ENCODE results near the gene SETD1B. TPM values are rescaled to one million over a fixed set of nuclear protein-coding genes. Genes with fewer than 3 reads are reported as not detected.

Gene SETD1B
- total RNA-seq, 4 donors from 2014 or later, result 13.1 to 23.1 (median 19.5) TPM

- Histone ChIP-seq H3K4me3 (peak overlapping the region; percentile 89), H3K4me1 (peaks cover 63% of the 10 kb centered on the region)
- DNase-seq (ENCODE audit: low spot score in 2 of 2), result no peak
Measured at GRCh38 chr12:121798787-121799155, 5.0 kb upstream of the SETD1B start.

GRCh38 chr12:121799156-121799841, 4.5 kb upstream of the SETD1B start:
- Histone ChIP-seq H3K9me3 (no peaks in the 10 kb centered on the region), H3K27ac (peak overlapping the region; percentile 100), H3K4me1 (peaks cover 58% of the 10 kb centered on the region), H3K4me3 (peak overlapping the region; percentile 89), H3K27me3 (no peaks in the 10 kb centered on the region), H3K36me3 (peaks cover 5% of the 10 kb centered on the region)
- peak in 1 of 2 donors; percentile 85 for DNase-seq (ENCODE audit: low spot score in 2 of 2)
- TF ChIP-seq EP300 (IDR thresholded peaks at IDR 0.05) (no peak), CTCF (IDR thresholded peaks at IDR 0.05) (peak in 1 of 2 donors; percentile 3)
- WGBS, result 12% methylated on average over 11 of the region's 30 CpGs

More at GRCh38 chr12:121798787-121799155, 5.0 kb upstream of the SETD1B start:
- Histone ChIP-seq H3K36me3 (peaks cover 5% of the 10 kb centered on the region), H3K27me3 (no peaks in the 10 kb centered on the region), H3K9me3 (no peaks in the 10 kb centered on the region), H3K27ac (peak overlapping the region; percentile 100)
- TF ChIP-seq POLR2A (IDR thresholded peaks at IDR 0.05) (no peak), POLR2AphosphoS5 (IDR thresholded peaks at IDR 0.05) (no peak), EP300 (IDR thresholded peaks at IDR 0.05) (no peak)
- WGBS, result 25% methylated on average over 8 of the region's 10 CpGs

GRCh38 chr12:121799842-121800693, 3.7 kb upstream of the SETD1B start:
- peak; percentile 94 to 96 for DNase-seq (ENCODE audit: low spot score in 2 of 2)
- Histone ChIP-seq H3K27ac (peak overlapping the region; percentile 100), H3K4me3 (peak overlapping the region; percentile 89), H3K27me3 (no peaks in the 10 kb centered on the region), H3K9me3 (no peaks in the 10 kb centered on the region), H3K4me1 (peaks cover 50% of the 10 kb centered on the region), H3K36me3 (peaks cover 5% of the 10 kb centered on the region)
- no peak for TF ChIP-seq EP300 (IDR thresholded peaks at IDR 0.05)
- TF ChIP-seq CTCF (IDR thresholded peaks at IDR 0.05), result peak in 1 of 2 donors; percentile 3
- peak in 2 of 3 donors; percentile 29 to 35 for TF ChIP-seq POLR2AphosphoS5 (IDR thresholded peaks at IDR 0.05)
- TF ChIP-seq POLR2A (IDR thresholded peaks at IDR 0.05), result peak in 1 of 2 donors; percentile 8
- WGBS, result 0% methylated on average over 2 of the region's 84 CpGs

GRCh38 chr12:121800694-121801594, 2.9 kb upstream of the SETD1B start:
- no peaks in the 10 kb centered on the region for H3K9me3 ChIP-seq
- no peaks in the 10 kb centered on the region for H3K36me3 ChIP-seq
- peak overlapping the region; percentile 100 for H3K27ac ChIP-seq
- DNase-seq (ENCODE audit: low spot score in 2 of 2), result peak; percentile 90 to 95
- under 1% methylated on average over 24 of the region's 86 CpGs for WGBS
- peaks cover 46% of the 10 kb centered on the region for H3K4me1 ChIP-seq
- no peaks in the 10 kb centered on the region for H3K27me3 ChIP-seq
- peak in 2 of 3 donors; percentile 75 to 85 for TF ChIP-seq POLR2AphosphoS5 (IDR thresholded peaks at IDR 0.05)
- no peak for TF ChIP-seq CTCF (IDR thresholded peaks at IDR 0.05)
- no peak for TF ChIP-seq EP300 (IDR thresholded peaks at IDR 0.05)
- peak in 1 of 2 donors; percentile 64 for TF ChIP-seq POLR2A (IDR thresholded peaks at IDR 0.05)
- H3K4me3 ChIP-seq, result peak overlapping the region; percentile 89

All from suprapubic skin (tissue), 4 donors.